HEK293 (cell line): ENCODE measurements around the gene TCERG1L.

Experiments
- CTCF ChIP-seq: fragments of 450-650 bp; formaldehyde crosslinking; IDR thresholded peaks from 2 replicates; pipeline ENCODE4 v1.5.1; 2016; ENCODE audit warnings: missing biosample characterization, missing genetic modification characterization
- PRDM1 ChIP-seq: fragments of 450-650 bp; formaldehyde crosslinking; IDR thresholded peaks from 2 replicates; pipeline ENCODE4; 2016; ENCODE audit warnings: missing biosample characterization, missing genetic modification characterization
- SETDB1 ChIP-seq: IDR thresholded peaks from one replicate; pipeline ENCODE4 v1.6.1; 2017; ENCODE audit warnings: mild to moderate bottlenecking, low read length, moderate library complexity, mixed read lengths; ENCODE audit not compliant: insufficient read length
- SP2 ChIP-seq: fragments of 450-650 bp; formaldehyde crosslinking; IDR thresholded peaks from 2 replicates; pipeline ENCODE4 v1.5.1; 2016; ENCODE audit warnings: missing biosample characterization, missing genetic modification characterization
- YY1 ChIP-seq: fragments of 450-650 bp; formaldehyde crosslinking; IDR thresholded peaks from 2 replicates; pipeline ENCODE4 v1.5.1; 2018; ENCODE audit warnings: missing biosample characterization, missing genetic modification characterization
- ZBTB44 ChIP-seq: fragments of 450-650 bp; IDR thresholded peaks from 2 replicates; pipeline ENCODE4 v1.5.1; 2018; ENCODE audit warnings: missing biosample characterization, mild to moderate bottlenecking, missing genetic modification characterization
- ZFP69B ChIP-seq: fragments of 450-650 bp; formaldehyde crosslinking; IDR thresholded peaks from 2 replicates; pipeline ENCODE4 v1.5.1; 2016; ENCODE audit warnings: missing biosample characterization, missing genetic modification characterization
- ZNF114 ChIP-seq: fragments of 450-650 bp; formaldehyde crosslinking; IDR thresholded peaks from 2 replicates; pipeline ENCODE4 v1.5.0; 2017; ENCODE audit warnings: missing biosample characterization, missing genetic modification characterization
- ZNF621 ChIP-seq: fragments of 450-650 bp; formaldehyde crosslinking; IDR thresholded peaks from 2 replicates; pipeline ENCODE4 v1.5.1; 2017; ENCODE audit warnings: missing biosample characterization, missing genetic modification characterization
- ZNF830 ChIP-seq: fragments of 450-650 bp; IDR thresholded peaks from 2 replicates; pipeline ENCODE4 v1.5.0; 2018; ENCODE audit warnings: missing biosample characterization, missing genetic modification characterization, low read depth, mild to moderate bottlenecking, moderate library complexity
- TF ChIP-seq, protein P1 (sequence below): fragments of 450-650 bp; formaldehyde crosslinking; IDR thresholded peaks from 2 replicates; pipeline ENCODE4 v1.5.1; 2016; ENCODE audit warnings: missing biosample characterization, missing genetic modification characterization
- TF ChIP-seq, protein P2 (sequence below): fragments of 450-650 bp; IDR thresholded peaks from 2 replicates; pipeline ENCODE4 v1.5.1; 2018; ENCODE audit warnings: missing biosample characterization, missing genetic modification characterization
- TF ChIP-seq, protein P3 (sequence below): fragments of 450-650 bp; formaldehyde crosslinking; IDR thresholded peaks from 2 replicates; pipeline ENCODE4 v1.5.1; 2016; ENCODE audit warnings: missing biosample characterization, missing genetic modification characterization

DNA sequence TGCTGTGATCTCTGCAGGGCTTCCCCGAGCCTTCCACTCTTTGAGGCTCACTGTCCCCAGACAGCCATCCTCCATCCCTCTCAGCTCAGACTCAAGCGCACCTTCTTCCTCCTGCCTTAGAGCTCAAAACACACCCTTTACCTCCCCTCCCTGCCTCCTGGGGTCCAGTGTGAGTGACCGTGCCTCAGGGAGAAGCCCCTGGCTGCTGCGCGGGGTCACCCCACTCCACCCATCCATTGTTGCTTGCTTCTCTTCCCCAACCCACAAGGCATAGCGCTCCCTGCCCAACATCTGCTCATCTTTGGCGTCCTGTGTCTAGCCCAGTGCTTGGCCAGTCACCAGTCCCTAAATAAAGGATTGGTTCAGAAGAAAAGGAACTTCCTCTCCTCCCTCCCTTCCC is 170.3 kb downstream of the TCERG1L start:
- TF ChIP-seq, protein P1, sequence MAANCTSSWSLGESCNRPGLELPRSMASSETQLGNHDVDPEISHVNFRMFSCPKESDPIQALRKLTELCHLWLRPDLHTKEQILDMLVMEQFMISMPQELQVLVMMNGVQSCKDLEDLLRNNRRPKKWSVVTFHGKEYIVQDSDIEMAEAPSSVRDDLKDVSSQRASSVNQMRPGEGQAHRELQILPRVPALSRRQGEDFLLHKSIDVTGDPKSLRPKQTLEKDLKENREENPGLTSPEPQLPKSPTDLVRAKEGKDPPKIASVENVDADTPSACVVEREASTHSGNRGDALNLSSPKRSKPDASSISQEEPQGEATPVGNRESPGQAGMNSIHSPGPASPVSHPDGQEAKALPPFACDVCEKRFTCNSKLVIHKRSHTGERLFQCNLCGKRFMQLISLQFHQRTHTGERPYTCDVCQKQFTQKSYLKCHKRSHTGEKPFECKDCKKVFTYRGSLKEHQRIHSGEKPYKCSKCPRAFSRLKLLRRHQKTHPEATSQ (tag by site-specific recombination), result no peak
- TF ChIP-seq ZBTB44 (no peak), CTCF (no peak), SP2 (tag by site-specific recombination) (no peak), ZNF830 (no peak), ZFP69B (no peak), YY1 (tag by site-specific recombination) (no peak), ZNF621 (no peak), PRDM1 (tag by site-specific recombination) (no peak), SETDB1 (no peak), ZNF114 (no peak)
- TF ChIP-seq, protein P2, sequence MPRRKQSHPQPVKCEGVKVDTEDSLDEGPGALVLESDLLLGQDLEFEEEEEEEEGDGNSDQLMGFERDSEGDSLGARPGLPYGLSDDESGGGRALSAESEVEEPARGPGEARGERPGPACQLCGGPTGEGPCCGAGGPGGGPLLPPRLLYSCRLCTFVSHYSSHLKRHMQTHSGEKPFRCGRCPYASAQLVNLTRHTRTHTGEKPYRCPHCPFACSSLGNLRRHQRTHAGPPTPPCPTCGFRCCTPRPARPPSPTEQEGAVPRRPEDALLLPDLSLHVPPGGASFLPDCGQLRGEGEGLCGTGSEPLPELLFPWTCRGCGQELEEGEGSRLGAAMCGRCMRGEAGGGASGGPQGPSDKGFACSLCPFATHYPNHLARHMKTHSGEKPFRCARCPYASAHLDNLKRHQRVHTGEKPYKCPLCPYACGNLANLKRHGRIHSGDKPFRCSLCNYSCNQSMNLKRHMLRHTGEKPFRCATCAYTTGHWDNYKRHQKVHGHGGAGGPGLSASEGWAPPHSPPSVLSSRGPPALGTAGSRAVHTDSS (tag by site-specific recombination), result no peak
- TF ChIP-seq, protein P3, sequence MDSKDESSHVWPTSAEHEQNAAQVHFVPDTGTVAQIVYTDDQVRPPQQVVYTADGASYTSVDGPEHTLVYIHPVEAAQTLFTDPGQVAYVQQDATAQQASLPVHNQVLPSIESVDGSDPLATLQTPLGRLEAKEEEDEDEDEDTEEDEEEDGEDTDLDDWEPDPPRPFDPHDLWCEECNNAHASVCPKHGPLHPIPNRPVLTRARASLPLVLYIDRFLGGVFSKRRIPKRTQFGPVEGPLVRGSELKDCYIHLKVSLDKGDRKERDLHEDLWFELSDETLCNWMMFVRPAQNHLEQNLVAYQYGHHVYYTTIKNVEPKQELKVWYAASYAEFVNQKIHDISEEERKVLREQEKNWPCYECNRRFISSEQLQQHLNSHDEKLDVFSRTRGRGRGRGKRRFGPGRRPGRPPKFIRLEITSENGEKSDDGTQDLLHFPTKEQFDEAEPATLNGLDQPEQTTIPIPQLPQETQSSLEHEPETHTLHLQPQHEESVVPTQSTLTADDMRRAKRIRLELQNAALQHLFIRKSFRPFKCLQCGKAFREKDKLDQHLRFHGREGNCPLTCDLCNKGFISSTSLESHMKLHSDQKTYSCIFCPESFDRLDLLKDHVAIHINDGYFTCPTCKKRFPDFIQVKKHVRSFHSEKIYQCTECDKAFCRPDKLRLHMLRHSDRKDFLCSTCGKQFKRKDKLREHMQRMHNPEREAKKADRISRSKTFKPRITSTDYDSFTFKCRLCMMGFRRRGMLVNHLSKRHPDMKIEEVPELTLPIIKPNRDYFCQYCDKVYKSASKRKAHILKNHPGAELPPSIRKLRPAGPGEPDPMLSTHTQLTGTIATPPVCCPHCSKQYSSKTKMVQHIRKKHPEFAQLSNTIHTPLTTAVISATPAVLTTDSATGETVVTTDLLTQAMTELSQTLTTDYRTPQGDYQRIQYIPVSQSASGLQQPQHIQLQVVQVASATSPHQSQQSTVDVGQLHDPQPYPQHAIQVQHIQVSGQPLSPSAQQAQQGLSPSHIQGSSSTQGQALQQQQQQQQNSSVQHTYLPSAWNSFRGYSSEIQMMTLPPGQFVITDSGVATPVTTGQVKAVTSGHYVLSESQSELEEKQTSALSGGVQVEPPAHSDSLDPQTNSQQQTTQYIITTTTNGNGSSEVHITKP, result no peak
